Osteoblast (primary cell): Measurements from ENCODE around the gene MYBPH. TPM values are rescaled to one million over a fixed set of nuclear protein-coding genes. Genes with fewer than 3 reads are reported as not detected.

Experiments used
- DNase-seq: peaks from one replicate; pipeline ENCODE4 v3.0.0; 2011; ENCODE audit warnings: low spot score, mixed read lengths; ENCODE audit not compliant: insufficient read length; ENCODE audit errors: missing footprints
- H2AFZ ChIP-seq: 2 replicates; pipeline ENCODE4 v1.6.0; 2011; ENCODE audit warnings: mild to moderate bottlenecking, low read length
- H3K27ac ChIP-seq: 2 replicates; pipeline ENCODE4 v1.5.1; 2011; ENCODE audit warnings: mild to moderate bottlenecking, low read depth, low read length, moderate library complexity
- H3K27me3 ChIP-seq: 2 replicates; pipeline ENCODE4 v1.6.0; 2012; ENCODE audit warnings: mild to moderate bottlenecking, control low read depth, inconsistent platforms, low read length, moderate library complexity; ENCODE audit not compliant: insufficient read depth
- H3K36me3 ChIP-seq: 2 replicates; pipeline ENCODE4 v1.5.1; 2011; ENCODE audit warnings: mild to moderate bottlenecking, low read length, control low read depth, moderate library complexity; ENCODE audit not compliant: insufficient read depth
- H3K4me1 ChIP-seq: 2 replicates; pipeline ENCODE4 v1.5.1; 2011; ENCODE audit warnings: mild to moderate bottlenecking, low read length, control low read depth, moderate library complexity; ENCODE audit not compliant: insufficient read depth
- H3K4me2 ChIP-seq: 2 replicates; pipeline ENCODE4 v1.6.0; 2011; ENCODE audit warnings: mild to moderate bottlenecking, low read length; ENCODE audit not compliant: insufficient read depth
- H3K4me3 ChIP-seq: fragments of 200-600 bp; sonication (generic); 3 replicates; pipeline ENCODE4 v1.5.1; 2012; ENCODE audit warnings: mild to moderate bottlenecking, low read length, inconsistent platforms; ENCODE audit not compliant: insufficient read depth
- H3K79me2 ChIP-seq: 2 replicates; pipeline ENCODE4 v1.6.0; 2012; ENCODE audit warnings: mild to moderate bottlenecking, low read length, control low read depth, inconsistent platforms; ENCODE audit not compliant: insufficient read depth
- H3K9me3 ChIP-seq: 2 replicates; pipeline ENCODE4 v1.5.1; 2011; ENCODE audit warnings: low read depth, low read length, control low read depth
- H4K20me1 ChIP-seq: 2 replicates; pipeline ENCODE4 v1.6.0; 2012; ENCODE audit warnings: mild to moderate bottlenecking, low read length, control low read depth; ENCODE audit not compliant: insufficient read depth
- total RNA-seq: library from RNA; depleted of rRNA; stranded (reverse); fragments of >200 nt; gene quantifications from 2 replicates; pipeline ENCODE4 v1.2.3, GENCODE V29; 2012
- TF ChIP-seq, protein P1 (sequence below): IDR thresholded peaks from 2 replicates; pipeline ENCODE4 v1.5.1; 2011; ENCODE audit warnings: mild to moderate bottlenecking, low read depth, low read length, moderate library complexity; ENCODE audit errors: extremely low read depth

The MYBPH gene
- total RNA-seq, 1 donor, result under 0.01 TPM

DNA sequence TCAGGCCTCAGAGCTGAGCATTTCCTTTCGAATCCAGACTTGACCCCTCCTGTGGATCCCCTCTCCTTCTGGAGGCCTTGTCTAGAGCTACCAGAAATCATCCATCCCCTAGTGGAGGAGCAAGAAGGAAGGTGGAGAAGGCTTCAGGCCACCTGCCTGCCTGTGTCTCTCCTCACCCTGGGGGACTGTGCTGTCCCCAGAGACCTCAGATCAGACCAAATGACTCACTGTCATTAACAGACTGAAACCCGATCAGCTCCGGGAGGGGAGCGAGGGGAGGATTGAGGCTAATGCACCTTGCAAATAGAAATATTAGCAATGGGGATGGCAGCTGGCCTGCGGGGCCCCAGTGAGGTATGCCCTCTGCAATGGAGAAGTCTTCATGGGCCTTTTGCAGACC is 2.1 kb downstream of the MYBPH start:
- H3K79me2 ChIP-seq, result no peaks in the 10 kb centered on the region
- no peak overlapping the region for H3K4me3 ChIP-seq
- H4K20me1 ChIP-seq, result no peaks in the 10 kb centered on the region
- no peak overlapping the region for H3K27ac ChIP-seq
- no peak overlapping the region for H2AFZ ChIP-seq
- peak; percentile 3 for DNase-seq
- peaks cover 36% of the 10 kb centered on the region for H3K4me1 ChIP-seq
- TF ChIP-seq, protein P1, sequence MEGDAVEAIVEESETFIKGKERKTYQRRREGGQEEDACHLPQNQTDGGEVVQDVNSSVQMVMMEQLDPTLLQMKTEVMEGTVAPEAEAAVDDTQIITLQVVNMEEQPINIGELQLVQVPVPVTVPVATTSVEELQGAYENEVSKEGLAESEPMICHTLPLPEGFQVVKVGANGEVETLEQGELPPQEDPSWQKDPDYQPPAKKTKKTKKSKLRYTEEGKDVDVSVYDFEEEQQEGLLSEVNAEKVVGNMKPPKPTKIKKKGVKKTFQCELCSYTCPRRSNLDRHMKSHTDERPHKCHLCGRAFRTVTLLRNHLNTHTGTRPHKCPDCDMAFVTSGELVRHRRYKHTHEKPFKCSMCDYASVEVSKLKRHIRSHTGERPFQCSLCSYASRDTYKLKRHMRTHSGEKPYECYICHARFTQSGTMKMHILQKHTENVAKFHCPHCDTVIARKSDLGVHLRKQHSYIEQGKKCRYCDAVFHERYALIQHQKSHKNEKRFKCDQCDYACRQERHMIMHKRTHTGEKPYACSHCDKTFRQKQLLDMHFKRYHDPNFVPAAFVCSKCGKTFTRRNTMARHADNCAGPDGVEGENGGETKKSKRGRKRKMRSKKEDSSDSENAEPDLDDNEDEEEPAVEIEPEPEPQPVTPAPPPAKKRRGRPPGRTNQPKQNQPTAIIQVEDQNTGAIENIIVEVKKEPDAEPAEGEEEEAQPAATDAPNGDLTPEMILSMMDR, result no peak
- no peak overlapping the region for H3K4me2 ChIP-seq
- H3K36me3 ChIP-seq, result no peaks in the 10 kb centered on the region
- no peaks in the 10 kb centered on the region for H3K27me3 ChIP-seq
- no peaks in the 10 kb centered on the region for H3K9me3 ChIP-seq

DNA sequence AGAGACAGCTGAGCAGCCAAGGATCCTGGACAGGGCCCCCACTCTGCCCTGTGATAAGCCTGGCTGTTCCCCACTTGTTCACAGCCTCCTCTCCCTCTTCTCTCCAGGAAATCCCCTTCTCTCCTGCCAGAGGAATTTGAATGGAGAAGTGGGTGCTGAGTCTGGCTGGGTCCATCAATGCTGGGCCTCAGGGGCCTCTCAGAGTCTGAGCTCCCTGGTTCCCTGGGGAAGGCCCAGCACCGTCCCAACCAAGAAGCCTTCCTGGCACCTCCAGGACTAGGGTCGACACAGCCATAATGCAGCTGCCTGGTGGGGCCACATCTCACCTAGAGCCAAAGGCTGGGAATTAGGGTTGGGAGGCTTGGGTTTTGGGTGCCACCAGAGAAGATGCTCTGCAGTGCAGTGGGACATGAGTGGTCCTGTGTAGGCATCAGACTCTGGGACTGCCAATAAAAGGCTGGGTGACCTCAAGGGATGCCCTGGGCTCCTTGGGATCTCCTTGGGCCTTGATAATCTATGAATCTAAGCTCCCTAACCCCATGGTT is 2.5 kb downstream of the MYBPH start:
- H3K27me3 ChIP-seq, result no peaks in the 10 kb centered on the region
- H3K79me2 ChIP-seq, result no peaks in the 10 kb centered on the region
- H3K9me3 ChIP-seq, result no peaks in the 10 kb centered on the region
- peaks cover 31% of the 10 kb centered on the region for H3K4me1 ChIP-seq
- no peak overlapping the region for H3K27ac ChIP-seq
- no peaks in the 10 kb centered on the region for H4K20me1 ChIP-seq
- TF ChIP-seq, protein P1, result no peak
- no peak overlapping the region for H2AFZ ChIP-seq
- H3K4me2 ChIP-seq, result no peak overlapping the region
- H3K4me3 ChIP-seq, result no peak overlapping the region
- no peaks in the 10 kb centered on the region for H3K36me3 ChIP-seq
- peak; percentile 81 for DNase-seq

DNA sequence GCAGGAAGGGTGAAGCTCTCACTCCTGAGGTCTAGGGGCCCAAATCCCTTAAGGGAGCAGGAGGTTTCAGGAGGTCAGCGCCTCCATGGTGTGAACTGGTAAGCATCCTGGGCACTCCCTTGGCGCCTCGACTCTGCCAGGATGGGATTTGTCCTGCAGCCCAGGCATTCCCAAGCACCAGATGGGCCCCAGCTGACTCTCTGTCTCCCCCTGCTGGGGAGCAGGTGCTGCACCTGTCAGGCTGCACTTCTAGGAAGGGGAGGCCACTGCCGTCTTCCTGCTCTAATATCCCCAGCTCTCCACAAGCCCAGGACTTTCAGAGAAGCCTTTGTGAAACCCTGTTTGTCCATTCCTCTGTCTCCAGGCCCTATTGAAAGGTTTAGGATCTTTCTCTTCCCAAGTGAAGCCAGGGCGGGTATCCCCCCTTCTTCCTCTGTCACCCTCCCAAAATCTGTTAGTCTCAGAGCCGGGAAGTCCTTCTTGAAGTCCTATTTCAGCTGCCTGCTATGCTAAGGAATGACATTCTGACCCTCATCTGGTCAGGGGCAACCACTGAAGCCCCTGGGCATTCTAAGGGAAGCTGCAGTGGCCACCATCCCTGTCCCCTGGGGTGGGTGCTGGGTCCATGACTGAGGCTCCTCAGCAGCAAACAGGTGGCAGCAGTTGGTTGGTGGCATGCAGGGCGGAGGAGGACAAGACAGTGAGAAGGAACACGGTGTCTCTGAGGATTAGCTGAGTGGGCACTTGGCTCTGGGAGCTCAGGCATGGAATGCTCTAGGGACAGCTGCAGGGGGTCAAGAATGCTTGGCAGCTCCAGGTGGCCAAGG is 3.2 kb downstream of the MYBPH start:
- H3K36me3 ChIP-seq, result no peaks in the 10 kb centered on the region
- peaks cover 24% of the 10 kb centered on the region for H3K4me1 ChIP-seq
- H3K27ac ChIP-seq, result no peak overlapping the region
- DNase-seq, result peak; percentile 97
- TF ChIP-seq, protein P1, result peak; percentile 83
- H3K27me3 ChIP-seq, result no peaks in the 10 kb centered on the region
- no peaks in the 10 kb centered on the region for H3K9me3 ChIP-seq
- no peak overlapping the region for H3K4me2 ChIP-seq
- no peaks in the 10 kb centered on the region for H3K79me2 ChIP-seq
- no peak overlapping the region for H3K4me3 ChIP-seq
- H2AFZ ChIP-seq, result no peak overlapping the region
- H4K20me1 ChIP-seq, result no peaks in the 10 kb centered on the region
